GM23338 (cell line): ENCODE measurements around the gene LOC101059915.

Experiments
- CREB1 ChIP-seq: fragments of 250-450 bp; sonication (Bioruptor Pico); IDR thresholded peaks from 2 replicates; pipeline ENCODE4 v1.5.0; 2020; ENCODE audit warnings: low read depth, mild to moderate bottlenecking, moderate library complexity
- CTCF ChIP-seq, 2 experiments: fragments of 200-600 bp in 1 of 2; sonication (generic) in 1 of 2; conservative IDR thresholded peaks; 2 replicates each; pipeline versions ENCODE4 v1.5.1 to v1.6.1; 2016 to 2017; ENCODE audit warnings: antibody characterized with exemption in 2 of 2, low read depth in 2 of 2, mild to moderate bottlenecking in 2 of 2, moderate library complexity in 1 of 2
- EZH2 ChIP-seq: fragments of 200-600 bp; sonication (generic); IDR thresholded peaks from one replicate; pipeline ENCODE4 v1.8.0; 2017; ENCODE audit warnings: antibody characterized with exemption, mild to moderate bottlenecking, low read depth; ENCODE audit not compliant: unreplicated experiment
- EZH2phosphoT487 ChIP-seq: fragments of 200-600 bp; sonication (generic); IDR thresholded peaks from one replicate; pipeline ENCODE4 v1.8.1; 2018; ENCODE audit warnings: antibody characterized with exemption; ENCODE audit not compliant: unreplicated experiment
- JUNB ChIP-seq: IDR thresholded peaks from one replicate; pipeline ENCODE4 v1.6.1; 2016; ENCODE audit warnings: antibody characterized with exemption; ENCODE audit not compliant: unreplicated experiment
- NANOG ChIP-seq: IDR thresholded peaks from 2 replicates; pipeline ENCODE4 v1.6.1; 2016; ENCODE audit warnings: antibody characterized with exemption, borderline replicate concordance
- POLR2AphosphoS5 ChIP-seq: IDR thresholded peaks from 2 replicates; pipeline ENCODE4 v1.6.1; 2016; ENCODE audit warnings: antibody characterized with exemption, low read depth
- STAT1 ChIP-seq: IDR thresholded peaks from one replicate; pipeline ENCODE4 v1.6.1; 2016; ENCODE audit warnings: antibody characterized with exemption; ENCODE audit not compliant: unreplicated experiment
- TF ChIP-seq, protein P1 (sequence below): IDR thresholded peaks from 2 replicates; pipeline ENCODE4 v1.6.1; 2016; ENCODE audit warnings: antibody characterized with exemption
- TF ChIP-seq, protein P2 (sequence below): IDR thresholded peaks from one replicate; pipeline ENCODE4 v1.6.1; 2018; ENCODE audit warnings: antibody characterized with exemption; ENCODE audit not compliant: unreplicated experiment
- TF ChIP-seq, protein P3 (sequence below): fragments of 250-450 bp; sonication (Bioruptor Pico); IDR thresholded peaks from 2 replicates; pipeline ENCODE4 v1.5.0; 2020; ENCODE audit warnings: mild to moderate bottlenecking, moderate library complexity

DNA sequence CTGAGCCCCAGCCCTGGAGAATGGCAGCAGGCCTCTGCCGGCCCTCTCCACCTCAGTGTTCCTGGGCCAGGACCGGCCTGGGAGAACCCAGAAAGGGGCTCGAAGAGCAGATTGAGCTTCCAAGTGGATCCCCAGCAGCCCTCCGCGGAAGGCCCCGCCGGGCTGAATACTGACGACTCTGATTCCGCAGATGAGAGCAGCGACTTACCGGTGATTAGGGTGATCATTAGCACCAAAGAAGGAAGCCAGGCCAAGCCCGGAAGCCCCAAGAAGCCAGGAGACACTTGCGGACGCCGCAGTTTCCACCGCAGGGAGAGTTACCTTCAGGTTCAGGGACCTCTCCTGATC lies 876 bp downstream of the LOC101059915 start:
- TF ChIP-seq CTCF (conservative IDR thresholded peaks at IDR 0.05; ENCODE audit: low read depth in 2 of 2) (no peak), STAT1 (no peak), EZH2phosphoT487 (no peak), POLR2AphosphoS5 (no peak), JUNB (no peak), EZH2 (no peak), CREB1 (CRISPR knock-in tag) (no peak), NANOG (no peak)
- TF ChIP-seq, protein P1, sequence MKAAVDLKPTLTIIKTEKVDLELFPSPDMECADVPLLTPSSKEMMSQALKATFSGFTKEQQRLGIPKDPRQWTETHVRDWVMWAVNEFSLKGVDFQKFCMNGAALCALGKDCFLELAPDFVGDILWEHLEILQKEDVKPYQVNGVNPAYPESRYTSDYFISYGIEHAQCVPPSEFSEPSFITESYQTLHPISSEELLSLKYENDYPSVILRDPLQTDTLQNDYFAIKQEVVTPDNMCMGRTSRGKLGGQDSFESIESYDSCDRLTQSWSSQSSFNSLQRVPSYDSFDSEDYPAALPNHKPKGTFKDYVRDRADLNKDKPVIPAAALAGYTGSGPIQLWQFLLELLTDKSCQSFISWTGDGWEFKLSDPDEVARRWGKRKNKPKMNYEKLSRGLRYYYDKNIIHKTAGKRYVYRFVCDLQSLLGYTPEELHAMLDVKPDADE, result no peak
- TF ChIP-seq, protein P2, sequence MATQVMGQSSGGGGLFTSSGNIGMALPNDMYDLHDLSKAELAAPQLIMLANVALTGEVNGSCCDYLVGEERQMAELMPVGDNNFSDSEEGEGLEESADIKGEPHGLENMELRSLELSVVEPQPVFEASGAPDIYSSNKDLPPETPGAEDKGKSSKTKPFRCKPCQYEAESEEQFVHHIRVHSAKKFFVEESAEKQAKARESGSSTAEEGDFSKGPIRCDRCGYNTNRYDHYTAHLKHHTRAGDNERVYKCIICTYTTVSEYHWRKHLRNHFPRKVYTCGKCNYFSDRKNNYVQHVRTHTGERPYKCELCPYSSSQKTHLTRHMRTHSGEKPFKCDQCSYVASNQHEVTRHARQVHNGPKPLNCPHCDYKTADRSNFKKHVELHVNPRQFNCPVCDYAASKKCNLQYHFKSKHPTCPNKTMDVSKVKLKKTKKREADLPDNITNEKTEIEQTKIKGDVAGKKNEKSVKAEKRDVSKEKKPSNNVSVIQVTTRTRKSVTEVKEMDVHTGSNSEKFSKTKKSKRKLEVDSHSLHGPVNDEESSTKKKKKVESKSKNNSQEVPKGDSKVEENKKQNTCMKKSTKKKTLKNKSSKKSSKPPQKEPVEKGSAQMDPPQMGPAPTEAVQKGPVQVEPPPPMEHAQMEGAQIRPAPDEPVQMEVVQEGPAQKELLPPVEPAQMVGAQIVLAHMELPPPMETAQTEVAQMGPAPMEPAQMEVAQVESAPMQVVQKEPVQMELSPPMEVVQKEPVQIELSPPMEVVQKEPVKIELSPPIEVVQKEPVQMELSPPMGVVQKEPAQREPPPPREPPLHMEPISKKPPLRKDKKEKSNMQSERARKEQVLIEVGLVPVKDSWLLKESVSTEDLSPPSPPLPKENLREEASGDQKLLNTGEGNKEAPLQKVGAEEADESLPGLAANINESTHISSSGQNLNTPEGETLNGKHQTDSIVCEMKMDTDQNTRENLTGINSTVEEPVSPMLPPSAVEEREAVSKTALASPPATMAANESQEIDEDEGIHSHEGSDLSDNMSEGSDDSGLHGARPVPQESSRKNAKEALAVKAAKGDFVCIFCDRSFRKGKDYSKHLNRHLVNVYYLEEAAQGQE, result no peak
- TF ChIP-seq, protein P3, sequence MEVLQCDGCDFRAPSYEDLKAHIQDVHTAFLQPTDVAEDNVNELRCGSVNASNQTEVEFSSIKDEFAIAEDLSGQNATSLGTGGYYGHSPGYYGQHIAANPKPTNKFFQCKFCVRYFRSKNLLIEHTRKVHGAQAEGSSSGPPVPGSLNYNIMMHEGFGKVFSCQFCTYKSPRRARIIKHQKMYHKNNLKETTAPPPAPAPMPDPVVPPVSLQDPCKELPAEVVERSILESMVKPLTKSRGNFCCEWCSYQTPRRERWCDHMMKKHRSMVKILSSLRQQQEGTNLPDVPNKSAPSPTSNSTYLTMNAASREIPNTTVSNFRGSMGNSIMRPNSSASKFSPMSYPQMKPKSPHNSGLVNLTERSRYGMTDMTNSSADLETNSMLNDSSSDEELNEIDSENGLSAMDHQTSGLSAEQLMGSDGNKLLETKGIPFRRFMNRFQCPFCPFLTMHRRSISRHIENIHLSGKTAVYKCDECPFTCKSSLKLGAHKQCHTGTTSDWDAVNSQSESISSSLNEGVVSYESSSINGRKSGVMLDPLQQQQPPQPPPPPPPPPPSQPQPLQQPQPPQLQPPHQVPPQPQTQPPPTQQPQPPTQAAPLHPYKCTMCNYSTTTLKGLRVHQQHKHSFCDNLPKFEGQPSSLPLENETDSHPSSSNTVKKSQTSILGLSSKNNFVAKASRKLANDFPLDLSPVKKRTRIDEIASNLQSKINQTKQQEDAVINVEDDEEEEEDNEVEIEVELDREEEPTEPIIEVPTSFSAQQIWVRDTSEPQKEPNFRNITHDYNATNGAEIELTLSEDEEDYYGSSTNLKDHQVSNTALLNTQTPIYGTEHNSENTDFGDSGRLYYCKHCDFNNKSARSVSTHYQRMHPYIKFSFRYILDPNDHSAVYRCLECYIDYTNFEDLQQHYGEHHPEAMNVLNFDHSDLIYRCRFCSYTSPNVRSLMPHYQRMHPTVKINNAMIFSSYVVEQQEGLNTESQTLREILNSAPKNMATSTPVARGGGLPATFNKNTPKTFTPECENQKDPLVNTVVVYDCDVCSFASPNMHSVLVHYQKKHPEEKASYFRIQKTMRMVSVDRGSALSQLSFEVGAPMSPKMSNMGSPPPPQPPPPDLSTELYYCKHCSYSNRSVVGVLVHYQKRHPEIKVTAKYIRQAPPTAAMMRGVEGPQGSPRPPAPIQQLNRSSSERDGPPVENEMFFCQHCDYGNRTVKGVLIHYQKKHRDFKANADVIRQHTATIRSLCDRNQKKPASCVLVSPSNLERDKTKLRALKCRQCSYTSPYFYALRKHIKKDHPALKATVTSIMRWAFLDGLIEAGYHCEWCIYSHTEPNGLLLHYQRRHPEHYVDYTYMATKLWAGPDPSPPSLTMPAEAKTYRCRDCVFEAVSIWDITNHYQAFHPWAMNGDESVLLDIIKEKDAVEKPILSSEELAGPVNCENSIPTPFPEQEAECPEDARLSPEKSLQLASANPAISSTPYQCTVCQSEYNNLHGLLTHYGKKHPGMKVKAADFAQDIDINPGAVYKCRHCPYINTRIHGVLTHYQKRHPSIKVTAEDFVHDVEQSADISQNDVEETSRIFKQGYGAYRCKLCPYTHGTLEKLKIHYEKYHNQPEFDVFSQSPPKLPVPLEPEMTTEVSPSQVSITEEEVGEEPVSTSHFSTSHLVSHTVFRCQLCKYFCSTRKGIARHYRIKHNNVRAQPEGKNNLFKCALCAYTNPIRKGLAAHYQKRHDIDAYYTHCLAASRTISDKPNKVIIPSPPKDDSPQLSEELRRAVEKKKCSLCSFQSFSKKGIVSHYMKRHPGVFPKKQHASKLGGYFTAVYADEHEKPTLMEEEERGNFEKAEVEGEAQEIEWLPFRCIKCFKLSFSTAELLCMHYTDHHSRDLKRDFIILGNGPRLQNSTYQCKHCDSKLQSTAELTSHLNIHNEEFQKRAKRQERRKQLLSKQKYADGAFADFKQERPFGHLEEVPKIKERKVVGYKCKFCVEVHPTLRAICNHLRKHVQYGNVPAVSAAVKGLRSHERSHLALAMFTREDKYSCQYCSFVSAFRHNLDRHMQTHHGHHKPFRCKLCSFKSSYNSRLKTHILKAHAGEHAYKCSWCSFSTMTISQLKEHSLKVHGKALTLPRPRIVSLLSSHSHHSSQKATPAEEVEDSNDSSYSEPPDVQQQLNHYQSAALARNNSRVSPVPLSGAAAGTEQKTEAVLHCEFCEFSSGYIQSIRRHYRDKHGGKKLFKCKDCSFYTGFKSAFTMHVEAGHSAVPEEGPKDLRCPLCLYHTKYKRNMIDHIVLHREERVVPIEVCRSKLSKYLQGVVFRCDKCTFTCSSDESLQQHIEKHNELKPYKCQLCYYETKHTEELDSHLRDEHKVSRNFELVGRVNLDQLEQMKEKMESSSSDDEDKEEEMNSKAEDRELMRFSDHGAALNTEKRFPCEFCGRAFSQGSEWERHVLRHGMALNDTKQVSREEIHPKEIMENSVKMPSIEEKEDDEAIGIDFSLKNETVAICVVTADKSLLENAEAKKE, result no peak
